HL-60 (cell line): ENCODE results near the gene CNRIP1.
A peak's percentile ranks its signal among the peaks of the same experiment; 100 is the strongest.

Experiments used
- DNase-seq, 2 experiments: peaks; one replicate each; pipeline ENCODE4 v3.0.0-alpha.2; 2010 to 2020; ENCODE audit warnings: low read depth in 1 of 2, low spot score in 1 of 2
- H3K27ac ChIP-seq: fragments of 250-450 bp; sonication (Bioruptor Pico); replicated peaks from 2 replicates; pipeline ENCODE4 v1.5.1; 2020; ENCODE audit warnings: mild to moderate bottlenecking, moderate library complexity
- H3K27me3 ChIP-seq: fragments of 250-450 bp; sonication (Bioruptor Pico); 2 replicates; pipeline ENCODE4 v1.5.1; 2021; ENCODE audit warnings: mild to moderate bottlenecking, moderate library complexity; ENCODE audit not compliant: insufficient read depth, poor library complexity, severe bottlenecking
- H3K4me3 ChIP-seq: replicated peaks from 2 replicates; pipeline ENCODE4 v1.5.1; 2011; ENCODE audit warnings: mild to moderate bottlenecking, control low read depth, low read length; ENCODE audit not compliant: insufficient read depth
- GABPA ChIP-seq: IDR thresholded peaks from 2 replicates; pipeline ENCODE4 v1.6.1; 2012; ENCODE audit warnings: low read depth
- POLR2AphosphoS5 ChIP-seq: IDR thresholded peaks from 2 replicates; pipeline ENCODE4 v1.6.1; 2012; ENCODE audit warnings: low read depth
- SPI1 ChIP-seq: IDR thresholded peaks from 2 replicates; pipeline ENCODE4 v1.6.1; 2012; ENCODE audit warnings: low read depth, mild to moderate bottlenecking, borderline replicate concordance
- TF ChIP-seq, protein P1 (sequence below): IDR thresholded peaks from 2 replicates; pipeline ENCODE4 v1.6.1; 2012; ENCODE audit warnings: low read depth; ENCODE audit not compliant: insufficient replicate concordance
- TF ChIP-seq, protein P2 (sequence below): IDR thresholded peaks from one replicate; pipeline ENCODE4 v1.5.1; 2011; ENCODE audit warnings: low read length, control low read depth, inconsistent platforms; ENCODE audit not compliant: insufficient read depth

Gene CNRIP1

DNA sequence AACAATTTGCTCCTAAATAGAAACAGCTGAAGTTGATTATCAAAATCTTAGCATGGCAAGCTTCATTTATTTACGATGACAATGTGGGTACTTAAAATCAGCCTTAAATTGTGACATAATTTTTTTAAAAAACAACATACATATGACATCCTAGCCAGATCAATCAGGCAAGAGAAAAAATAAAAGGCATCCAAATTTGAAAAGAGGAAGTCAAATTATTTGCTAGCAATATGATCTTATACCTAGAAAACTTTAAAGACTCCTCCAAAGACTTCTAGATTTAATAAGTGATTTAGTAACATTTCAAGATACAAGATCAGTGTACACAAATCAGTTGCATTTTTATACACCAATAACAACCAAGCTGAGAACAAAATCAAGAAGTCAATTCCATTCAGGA is 53.1 kb downstream of the CNRIP1 start:
- Histone ChIP-seq H3K4me3 (no peak overlapping the region), H3K27me3 (no peaks in the 10 kb centered on the region), H3K27ac (no peak overlapping the region)
- DNase-seq: no peak
- TF ChIP-seq GABPA: no peak
- TF ChIP-seq SPI1: peak; percentile 74

DNA sequence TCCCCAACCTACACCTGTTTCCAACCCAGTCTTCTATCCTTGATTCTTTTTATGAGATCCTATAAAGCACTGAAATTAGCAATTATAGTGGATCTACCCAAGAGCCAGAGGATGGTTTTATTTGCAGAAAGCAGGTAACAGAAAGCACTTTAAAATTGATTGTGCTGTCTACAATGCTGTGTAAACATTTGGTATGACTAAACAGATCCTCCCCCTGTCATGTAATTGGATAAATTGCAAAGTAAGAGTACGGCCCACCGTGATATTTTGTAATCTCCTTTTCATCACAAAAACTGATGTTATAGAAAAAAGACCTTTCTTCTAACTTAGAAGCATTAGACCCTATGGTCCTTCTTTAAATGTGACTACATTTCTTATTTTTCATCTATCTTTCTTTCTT is 56.1 kb downstream of the CNRIP1 start:
- H3K27me3 ChIP-seq: no peaks in the 10 kb centered on the region
- DNase-seq: no peak
- no peak overlapping the region for H3K27ac ChIP-seq
- no peak for TF ChIP-seq GABPA
- TF ChIP-seq, protein P1, sequence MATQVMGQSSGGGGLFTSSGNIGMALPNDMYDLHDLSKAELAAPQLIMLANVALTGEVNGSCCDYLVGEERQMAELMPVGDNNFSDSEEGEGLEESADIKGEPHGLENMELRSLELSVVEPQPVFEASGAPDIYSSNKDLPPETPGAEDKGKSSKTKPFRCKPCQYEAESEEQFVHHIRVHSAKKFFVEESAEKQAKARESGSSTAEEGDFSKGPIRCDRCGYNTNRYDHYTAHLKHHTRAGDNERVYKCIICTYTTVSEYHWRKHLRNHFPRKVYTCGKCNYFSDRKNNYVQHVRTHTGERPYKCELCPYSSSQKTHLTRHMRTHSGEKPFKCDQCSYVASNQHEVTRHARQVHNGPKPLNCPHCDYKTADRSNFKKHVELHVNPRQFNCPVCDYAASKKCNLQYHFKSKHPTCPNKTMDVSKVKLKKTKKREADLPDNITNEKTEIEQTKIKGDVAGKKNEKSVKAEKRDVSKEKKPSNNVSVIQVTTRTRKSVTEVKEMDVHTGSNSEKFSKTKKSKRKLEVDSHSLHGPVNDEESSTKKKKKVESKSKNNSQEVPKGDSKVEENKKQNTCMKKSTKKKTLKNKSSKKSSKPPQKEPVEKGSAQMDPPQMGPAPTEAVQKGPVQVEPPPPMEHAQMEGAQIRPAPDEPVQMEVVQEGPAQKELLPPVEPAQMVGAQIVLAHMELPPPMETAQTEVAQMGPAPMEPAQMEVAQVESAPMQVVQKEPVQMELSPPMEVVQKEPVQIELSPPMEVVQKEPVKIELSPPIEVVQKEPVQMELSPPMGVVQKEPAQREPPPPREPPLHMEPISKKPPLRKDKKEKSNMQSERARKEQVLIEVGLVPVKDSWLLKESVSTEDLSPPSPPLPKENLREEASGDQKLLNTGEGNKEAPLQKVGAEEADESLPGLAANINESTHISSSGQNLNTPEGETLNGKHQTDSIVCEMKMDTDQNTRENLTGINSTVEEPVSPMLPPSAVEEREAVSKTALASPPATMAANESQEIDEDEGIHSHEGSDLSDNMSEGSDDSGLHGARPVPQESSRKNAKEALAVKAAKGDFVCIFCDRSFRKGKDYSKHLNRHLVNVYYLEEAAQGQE: no peak
- TF ChIP-seq POLR2AphosphoS5: no peak
- no peak for TF ChIP-seq SPI1
- TF ChIP-seq, protein P2, sequence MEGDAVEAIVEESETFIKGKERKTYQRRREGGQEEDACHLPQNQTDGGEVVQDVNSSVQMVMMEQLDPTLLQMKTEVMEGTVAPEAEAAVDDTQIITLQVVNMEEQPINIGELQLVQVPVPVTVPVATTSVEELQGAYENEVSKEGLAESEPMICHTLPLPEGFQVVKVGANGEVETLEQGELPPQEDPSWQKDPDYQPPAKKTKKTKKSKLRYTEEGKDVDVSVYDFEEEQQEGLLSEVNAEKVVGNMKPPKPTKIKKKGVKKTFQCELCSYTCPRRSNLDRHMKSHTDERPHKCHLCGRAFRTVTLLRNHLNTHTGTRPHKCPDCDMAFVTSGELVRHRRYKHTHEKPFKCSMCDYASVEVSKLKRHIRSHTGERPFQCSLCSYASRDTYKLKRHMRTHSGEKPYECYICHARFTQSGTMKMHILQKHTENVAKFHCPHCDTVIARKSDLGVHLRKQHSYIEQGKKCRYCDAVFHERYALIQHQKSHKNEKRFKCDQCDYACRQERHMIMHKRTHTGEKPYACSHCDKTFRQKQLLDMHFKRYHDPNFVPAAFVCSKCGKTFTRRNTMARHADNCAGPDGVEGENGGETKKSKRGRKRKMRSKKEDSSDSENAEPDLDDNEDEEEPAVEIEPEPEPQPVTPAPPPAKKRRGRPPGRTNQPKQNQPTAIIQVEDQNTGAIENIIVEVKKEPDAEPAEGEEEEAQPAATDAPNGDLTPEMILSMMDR: no peak
- H3K4me3 ChIP-seq: no peak overlapping the region

DNA sequence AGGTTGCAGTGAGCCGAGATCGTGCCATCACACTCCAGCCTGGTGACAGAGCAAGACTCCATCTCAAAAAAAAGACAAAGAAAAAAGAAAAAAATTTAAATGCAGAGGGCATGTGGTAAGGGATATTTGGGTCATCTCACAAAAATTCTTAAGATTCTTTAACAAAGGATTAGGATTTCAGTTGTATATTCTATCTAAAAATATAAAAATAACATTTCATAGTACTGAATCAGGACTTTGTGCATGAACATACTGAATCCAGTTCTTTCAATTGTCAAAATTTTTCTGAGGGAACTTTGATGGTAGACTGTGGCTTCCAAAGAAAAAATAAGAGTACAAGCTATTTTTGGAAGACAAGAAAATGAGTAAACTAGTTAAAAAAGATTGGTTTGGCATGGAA is 60.9 kb downstream of the CNRIP1 start:
- no peak for DNase-seq
- Histone ChIP-seq H3K27me3 (no peaks in the 10 kb centered on the region), H3K4me3 (no peak overlapping the region), H3K27ac (no peak overlapping the region)
- no peak for TF ChIP-seq SPI1
- no peak for TF ChIP-seq POLR2AphosphoS5
- TF ChIP-seq GABPA: no peak
- TF ChIP-seq, protein P1: no peak
- TF ChIP-seq, protein P2: no peak

DNA sequence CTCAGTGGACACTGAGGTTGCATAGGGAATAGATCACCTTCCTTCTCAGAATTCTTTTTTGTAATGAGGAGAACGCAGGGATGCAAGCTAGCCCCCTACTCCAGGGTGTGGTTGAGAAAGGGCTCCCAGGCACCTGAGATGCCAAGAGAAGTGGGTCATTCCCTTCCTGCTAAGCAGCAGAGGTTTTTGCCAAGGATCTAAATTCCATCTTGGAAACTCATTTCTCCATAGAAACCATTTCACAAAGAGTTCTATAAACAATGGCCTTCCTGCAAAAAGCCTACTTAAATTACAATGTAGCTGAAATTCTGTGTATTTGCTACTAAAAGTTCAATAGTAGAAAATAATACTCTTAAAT is 63.7 kb downstream of the CNRIP1 start:
- H3K27me3 ChIP-seq: no peaks in the 10 kb centered on the region
- no peak for DNase-seq
- TF ChIP-seq, protein P2: no peak
- no peak for TF ChIP-seq GABPA
- no peak for TF ChIP-seq SPI1
- TF ChIP-seq, protein P1: no peak
- no peak for TF ChIP-seq POLR2AphosphoS5
- no peak overlapping the region for H3K4me3 ChIP-seq
- H3K27ac ChIP-seq: no peak overlapping the region
